Stimulated activated CD8-positive, alpha-beta memory T cell treated with anti-CD3 and anti-CD28 coated beads, Interleukin-7, amount 100 ng/mL, for 48 hours (primary cell): ENCODE results near the gene TAOK1.
"Not testable (repeated sequence)": the region's sequence is repeated elsewhere in the genome, so short reads cannot be mapped to it uniquely, and the experiment has no call there.

ENCODE experiments used
- DNase-seq, 2 donors: peaks; one replicate each; pipeline ENCODE4 v3.0.0-alpha.2; 2020; ENCODE audit warnings: low read depth in 1 of 2; ENCODE audit errors: extremely low read depth in 1 of 2

The TAOK1 gene

DNA sequence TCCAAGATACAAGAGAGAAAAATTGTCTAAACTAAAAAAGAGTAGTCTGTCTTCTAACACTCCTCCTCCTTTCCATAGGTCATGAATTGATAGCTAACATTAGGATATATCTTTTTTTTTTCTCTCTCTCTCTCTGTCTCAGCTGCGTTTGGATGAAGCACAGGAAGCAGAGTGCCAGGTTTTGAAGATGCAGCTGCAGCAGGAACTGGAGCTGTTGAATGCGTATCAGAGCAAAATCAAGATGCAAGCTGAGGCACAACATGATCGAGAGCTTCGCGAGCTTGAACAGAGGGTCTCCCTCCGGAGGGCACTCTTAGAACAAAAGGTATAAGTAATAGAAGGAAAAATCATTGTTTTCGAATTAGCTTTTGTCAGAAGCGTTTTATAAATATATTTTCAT, 143.8 kb downstream of the TAOK1 start:
- DNase-seq = no peak

- no peak for DNase-seq
Observed at GRCh38 chr17:29544066-29544465, 153.9 kb downstream of the TAOK1 start.

DNA sequence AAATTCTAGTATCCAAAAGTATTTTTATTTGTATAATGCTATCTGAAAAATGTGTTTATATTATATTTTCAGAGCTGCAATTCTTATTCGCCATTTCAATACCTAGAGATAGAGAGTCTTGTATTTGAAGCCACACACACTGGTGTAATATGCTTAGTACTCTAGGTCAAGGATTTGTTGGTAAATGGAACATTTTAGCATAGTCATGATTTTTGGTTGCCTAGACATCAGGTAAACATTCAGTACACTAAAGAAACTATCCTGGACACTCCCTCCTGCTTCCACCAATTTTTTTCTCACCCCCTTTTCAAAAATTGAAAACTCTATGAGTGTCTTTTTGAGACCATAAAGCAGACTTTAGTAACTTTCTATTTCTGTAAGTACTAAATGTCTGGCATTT, 155.9 kb downstream of the TAOK1 start:
- DNase-seq = no peak

- no peak for DNase-seq
Observed at GRCh38 chr17:29546830-29547229, 156.7 kb downstream of the TAOK1 start.

DNA sequence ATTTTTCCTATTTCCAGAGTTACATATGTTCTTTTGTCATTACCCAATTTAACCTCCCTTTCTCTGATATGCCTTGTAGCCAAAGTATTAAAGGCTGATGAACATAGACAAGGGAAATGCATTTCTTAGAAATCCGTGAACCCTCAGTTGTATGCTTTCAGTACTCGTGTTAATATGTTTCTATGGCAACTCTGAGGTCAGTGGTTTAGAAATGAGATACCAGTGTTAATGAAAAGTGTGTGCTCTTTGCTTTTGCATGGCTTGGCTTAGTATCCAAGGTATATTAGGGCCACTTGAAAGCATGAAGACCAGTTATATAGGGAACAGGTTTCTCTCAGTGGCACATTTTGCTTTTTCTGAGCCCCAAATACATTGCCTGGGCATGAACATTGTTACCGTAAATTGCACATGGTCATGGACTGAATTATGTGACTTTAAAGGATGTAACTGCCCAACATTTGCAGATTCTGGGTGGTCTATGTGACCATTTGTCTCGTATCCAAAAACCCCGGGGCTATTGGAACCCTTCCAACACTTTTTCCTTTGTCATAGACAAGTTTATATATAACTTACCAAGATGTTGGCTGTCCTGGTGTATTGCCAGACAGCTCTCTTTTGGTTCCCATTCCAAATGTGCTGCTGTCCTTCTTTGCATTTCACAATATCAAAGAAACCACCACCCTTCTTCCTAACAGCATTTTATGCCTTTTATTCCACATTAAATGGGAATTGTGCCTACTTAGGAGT, 159.2 kb downstream of the TAOK1 start:
- DNase-seq = no peak

DNA sequence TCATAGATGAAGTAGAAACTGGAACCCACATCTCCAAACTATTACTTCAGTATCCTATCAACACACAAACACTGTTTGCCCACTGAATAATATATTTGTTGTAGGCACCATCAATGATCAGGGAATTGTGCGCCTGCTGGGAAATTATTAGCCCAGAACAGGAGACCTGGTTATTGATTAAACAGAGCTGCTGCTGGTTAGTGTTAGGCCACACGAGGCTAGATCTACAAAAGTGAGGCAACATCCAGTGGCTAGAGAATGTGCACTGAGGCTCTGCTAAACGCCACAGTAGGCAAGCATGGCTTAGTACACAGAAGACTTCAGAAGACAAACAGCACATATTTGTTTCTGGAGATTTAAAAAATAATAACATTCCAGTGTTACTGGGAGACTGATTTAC, 165.7 kb downstream of the TAOK1 start:
- DNase-seq = no peak

- DNase-seq = no peak
Observed at GRCh38 chr17:29557085-29557738, 167.0 kb downstream of the TAOK1 start.

DNA sequence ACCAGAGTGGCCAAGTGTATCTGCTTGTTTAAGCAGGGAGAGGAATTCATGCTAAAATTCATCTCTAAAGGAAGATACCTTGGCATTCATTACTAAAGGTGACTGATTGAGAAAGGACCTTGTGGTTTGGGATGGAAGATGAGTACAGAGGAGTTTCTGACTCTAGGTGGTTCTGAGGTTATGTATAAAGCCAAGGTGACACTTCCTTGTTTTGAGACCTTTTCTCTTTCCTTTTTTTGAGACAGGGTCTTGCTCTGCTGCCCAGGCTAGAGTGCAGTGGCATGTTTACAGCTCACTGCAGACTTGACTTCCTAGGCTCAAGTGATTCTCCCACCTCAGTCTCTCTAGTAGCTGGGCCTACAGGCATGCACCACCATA, 167.6 kb downstream of the TAOK1 start:
- no peak for DNase-seq

GRCh38 chr17:29558139-29558538, 168.0 kb downstream of the TAOK1 start:
- DNase-seq = not testable (repeated sequence)

- DNase-seq = no peak
Observed at GRCh38 chr17:29559640-29560039, 169.5 kb downstream of the TAOK1 start.

- DNase-seq = no peak
Observed at GRCh38 chr17:29560316-29560715, 170.2 kb downstream of the TAOK1 start.

DNA sequence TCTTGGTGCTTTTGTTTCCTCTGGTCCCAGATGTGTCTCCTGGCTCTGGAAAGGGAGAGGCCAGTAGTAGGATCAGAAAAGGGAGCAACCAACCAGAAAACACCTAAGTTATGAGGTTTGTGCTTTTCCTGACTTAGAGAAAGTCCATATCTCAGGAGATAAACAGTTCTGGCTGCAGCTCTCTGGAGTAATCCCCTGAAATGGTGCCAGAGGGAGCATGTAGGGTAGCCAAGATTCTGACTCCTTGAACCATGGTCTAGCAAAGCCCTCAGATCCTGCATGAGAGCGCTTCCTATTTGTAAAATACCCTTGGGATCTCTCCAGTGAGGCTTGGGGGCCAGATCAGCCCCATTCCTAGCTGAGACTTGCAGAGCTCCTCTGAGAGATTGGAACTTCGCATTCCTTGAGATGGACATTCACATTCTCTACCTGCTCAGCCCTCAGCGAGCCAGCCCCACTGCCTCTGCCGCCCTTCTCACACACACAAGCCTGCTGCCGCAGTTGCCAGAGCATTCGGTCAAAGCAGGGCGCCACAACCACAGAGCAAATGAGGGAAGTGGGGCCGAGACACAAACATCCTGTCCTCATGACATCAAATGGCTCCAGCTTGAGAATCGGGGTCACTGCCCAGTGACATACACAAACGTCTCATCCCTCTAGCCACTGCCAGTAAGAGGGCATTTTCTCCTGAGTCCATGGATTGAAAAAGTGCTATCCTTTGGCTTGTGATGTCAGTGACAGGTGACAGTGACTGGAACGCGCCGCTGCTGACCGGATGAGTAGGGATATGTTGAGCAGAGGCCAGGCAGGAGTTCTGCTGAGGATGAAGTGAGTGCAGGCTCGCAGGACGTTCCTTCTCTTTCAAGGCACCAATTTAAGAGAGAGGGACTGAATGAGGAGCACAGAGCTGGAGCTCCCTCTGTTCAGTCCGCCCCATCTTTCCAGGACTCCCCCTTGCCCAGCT, 171.7 kb downstream of the TAOK1 start:
- DNase-seq = no peak

GRCh38 chr17:29562615-29563014, 172.5 kb downstream of the TAOK1 start:
- no peak for DNase-seq

GRCh38 chr17:29563816-29564215, 173.7 kb downstream of the TAOK1 start:
- no peak for DNase-seq

DNA sequence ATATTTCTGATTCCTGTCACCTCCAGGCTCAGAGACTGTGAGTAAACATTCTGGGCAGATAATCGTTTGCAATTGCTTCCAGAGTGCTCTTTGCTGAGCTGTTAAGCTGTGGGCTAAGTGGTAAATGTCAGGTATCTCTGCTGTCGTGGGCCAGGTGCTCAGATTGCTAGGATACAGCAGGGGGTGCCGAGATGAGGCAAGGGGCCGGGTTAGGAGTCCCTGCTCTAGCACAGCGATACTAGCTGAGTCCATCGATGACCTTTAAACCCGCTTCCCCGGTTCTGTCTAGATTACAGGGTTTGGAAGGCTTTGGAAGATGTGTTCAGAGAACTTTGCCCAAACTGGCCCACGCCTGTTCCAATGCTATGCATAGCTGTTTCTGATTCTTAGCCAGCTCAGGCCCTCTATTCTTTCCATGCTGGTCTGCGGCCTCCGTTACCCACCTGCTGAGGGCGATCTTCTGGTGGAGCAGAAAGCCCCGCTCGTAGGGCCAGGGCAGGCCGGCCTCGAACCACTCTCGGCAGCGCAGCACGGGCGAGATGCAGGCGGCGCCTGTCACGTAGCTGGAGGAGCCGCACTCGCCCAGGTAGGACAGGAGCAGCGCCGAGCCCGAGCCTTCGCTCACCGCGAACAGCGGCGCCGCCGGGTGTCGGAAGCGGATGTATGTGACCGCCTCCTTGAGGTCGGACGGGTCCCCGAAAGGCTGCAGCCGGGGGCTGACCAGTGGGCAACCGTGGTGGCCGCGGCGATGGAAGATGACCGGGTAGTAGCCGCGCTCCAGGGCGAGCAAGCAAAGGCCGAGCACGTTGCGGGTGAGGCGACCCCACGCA, 175.7 kb downstream of the TAOK1 start:
- no peak for DNase-seq

DNA sequence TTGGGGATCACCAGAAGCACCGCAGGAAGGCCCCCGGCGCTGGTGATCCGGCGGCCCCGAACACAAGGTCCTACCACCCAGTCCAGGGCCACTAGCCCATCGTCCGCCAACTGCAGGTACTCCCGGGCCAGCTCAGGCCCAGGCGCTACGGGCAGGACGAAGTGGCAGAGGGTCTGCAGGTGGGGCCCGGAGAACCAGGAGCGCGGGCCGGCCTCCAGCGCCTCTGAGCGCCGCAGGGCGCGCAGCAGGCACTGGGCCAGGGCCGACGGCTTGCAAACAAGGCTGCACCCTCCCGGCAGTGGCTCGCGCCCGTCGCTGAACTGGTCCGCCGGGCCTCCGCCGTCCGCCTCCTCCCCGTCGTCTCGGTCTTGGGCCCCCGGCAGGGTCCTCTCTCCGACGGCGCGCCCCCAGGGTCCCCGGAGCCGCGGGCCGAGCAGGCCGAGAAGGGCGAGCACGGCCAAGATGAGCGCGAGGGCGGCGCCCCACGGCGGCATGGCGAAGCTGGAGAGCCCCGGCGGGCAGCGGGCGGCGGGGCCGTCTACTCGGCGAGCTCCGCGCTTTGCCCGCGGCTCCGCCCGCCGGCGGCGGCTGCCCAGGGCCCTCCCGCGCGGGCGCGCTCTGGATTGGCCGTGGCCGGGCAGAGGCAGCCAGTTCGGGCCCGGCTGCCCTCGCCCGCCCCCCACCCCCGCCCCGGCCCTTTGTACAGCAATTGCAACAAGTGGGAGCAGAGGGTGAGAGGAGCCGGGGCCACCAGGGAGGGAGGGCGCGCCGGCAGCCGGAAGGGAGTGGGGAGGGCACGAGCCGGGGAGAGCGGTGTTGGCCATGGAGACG, 176.5 kb downstream of the TAOK1 start, which contains the start of gene ABHD15:
Gene ABHD15, minus strand, starts transcription at position 565 of the 831 bp plus-strand sequence. Its CDS starts 71 bp downstream, at position 494.
- no peak for DNase-seq

- no peak for DNase-seq
Observed at GRCh38 chr17:29567304-29567553, 177.1 kb downstream of the TAOK1 start.

- DNase-seq = peak in 1 of 2 donors; percentile 79
Observed at GRCh38 chr17:29567554-29568330, 177.6 kb downstream of the TAOK1 start.
